Measurements from ENCODE around the gene TENT5A. TPM values are rescaled to one million over a fixed set of nuclear protein-coding genes. Genes with fewer than 3 reads are reported as not detected.
A peak's percentile ranks its signal among the peaks of the same experiment; 100 is the strongest.

TENT5A gene
- total RNA-seq: 8.1 and 9.6 TPM in 2 replicates
- long read RNA-seq, full-length matches to known transcripts: 26 of 41 reads
- long read RNA-seq, partial matches to known transcripts: 5 of 41 reads
- long read RNA-seq, other reads (novel, unspliced or antisense): 10 of 41 reads

GRCh38 chr6:81752084-81752920, at the start of gene TENT5A:
TENT5A (minus strand) TSS chr6:81752681; CDS start chr6:81752141, 540 bp downstream.
- Mint-ChIP-seq H3K9me3 (ENCODE audit: low read depth) (no peaks in the 10 kb centered on the region), H3K4me3 (ENCODE audit: low read depth) (peak within 1 kb of the TSS; percentile 94), H3K4me1 (ENCODE audit: low read depth) (peaks cover 18% of the 10 kb centered on the region), H3K27ac (peak within 1 kb of the TSS; percentile 99), H3K27me3 (no peaks in the 10 kb centered on the region), H3K36me3 (ENCODE audit: insufficient read depth) (peaks cover 4% of the 10 kb centered on the region)
- DNase-seq (ENCODE audit: low spot score, unreplicated experiment): peak; percentile 81
- TF ChIP-seq CTCF (IDR thresholded peaks at IDR 0.05; ENCODE audit: unreplicated experiment): peak; percentile 28

GRCh38 chr6:81801489-81801888, 49.0 kb upstream of the TENT5A start:
- no peak for TF ChIP-seq CTCF (IDR thresholded peaks at IDR 0.05; ENCODE audit: unreplicated experiment)
- H3K9me3 Mint-ChIP-seq (ENCODE audit: low read depth): no peaks in the 10 kb centered on the region
- H3K4me3 Mint-ChIP-seq (ENCODE audit: low read depth): no peak overlapping the region
- no peaks in the 10 kb centered on the region for H3K36me3 Mint-ChIP-seq (ENCODE audit: insufficient read depth)
- no peaks in the 10 kb centered on the region for H3K4me1 Mint-ChIP-seq (ENCODE audit: low read depth)
- no peaks in the 10 kb centered on the region for H3K27me3 Mint-ChIP-seq
- DNase-seq (ENCODE audit: low spot score, unreplicated experiment): no peak
- no peak overlapping the region for H3K27ac Mint-ChIP-seq

GRCh38 chr6:81800666-81801065, 48.2 kb upstream of the TENT5A start:
- H3K4me1 Mint-ChIP-seq (ENCODE audit: low read depth): no peaks in the 10 kb centered on the region
- no peak for TF ChIP-seq CTCF (IDR thresholded peaks at IDR 0.05; ENCODE audit: unreplicated experiment)
- no peak overlapping the region for H3K4me3 Mint-ChIP-seq (ENCODE audit: low read depth)
- no peak for DNase-seq (ENCODE audit: low spot score, unreplicated experiment)
- H3K27me3 Mint-ChIP-seq: no peaks in the 10 kb centered on the region
- no peaks in the 10 kb centered on the region for H3K36me3 Mint-ChIP-seq (ENCODE audit: insufficient read depth)
- no peak overlapping the region for H3K27ac Mint-ChIP-seq
- peaks cover under 1% of the 10 kb centered on the region for H3K9me3 Mint-ChIP-seq (ENCODE audit: low read depth)

GRCh38 chr6:81799323-81799722, 46.8 kb upstream of the TENT5A start:
- Mint-ChIP-seq H3K4me3 (ENCODE audit: low read depth) (no peak overlapping the region), H3K4me1 (ENCODE audit: low read depth) (no peaks in the 10 kb centered on the region), H3K27me3 (no peaks in the 10 kb centered on the region), H3K9me3 (ENCODE audit: low read depth) (peaks cover 3% of the 10 kb centered on the region), H3K36me3 (ENCODE audit: insufficient read depth) (no peaks in the 10 kb centered on the region), H3K27ac (no peak overlapping the region)
- DNase-seq (ENCODE audit: low spot score, unreplicated experiment): no peak
- no peak for TF ChIP-seq CTCF (IDR thresholded peaks at IDR 0.05; ENCODE audit: unreplicated experiment)

GRCh38 chr6:81797591-81797990, 45.1 kb upstream of the TENT5A start:
- no peaks in the 10 kb centered on the region for H3K36me3 Mint-ChIP-seq (ENCODE audit: insufficient read depth)
- no peak for TF ChIP-seq CTCF (IDR thresholded peaks at IDR 0.05; ENCODE audit: unreplicated experiment)
- H3K4me3 Mint-ChIP-seq (ENCODE audit: low read depth): no peak overlapping the region
- no peak for DNase-seq (ENCODE audit: low spot score, unreplicated experiment)
- peaks cover 3% of the 10 kb centered on the region for H3K9me3 Mint-ChIP-seq (ENCODE audit: low read depth)
- H3K4me1 Mint-ChIP-seq (ENCODE audit: low read depth): no peaks in the 10 kb centered on the region
- H3K27ac Mint-ChIP-seq: no peak overlapping the region
- H3K27me3 Mint-ChIP-seq: no peaks in the 10 kb centered on the region

Measured in progenitor cell of endocrine pancreas (in vitro differentiated cells).